Measurements from ENCODE around the gene MYO5C. TPM values are rescaled to one million over a fixed set of nuclear protein-coding genes. Genes with fewer than 3 reads are reported as not detected.

Gene MYO5C
- total and polyA plus RNA-seq, 3 donors from 2014 or later: 9.3 to 47.6 (median 40.0) TPM

DNA sequence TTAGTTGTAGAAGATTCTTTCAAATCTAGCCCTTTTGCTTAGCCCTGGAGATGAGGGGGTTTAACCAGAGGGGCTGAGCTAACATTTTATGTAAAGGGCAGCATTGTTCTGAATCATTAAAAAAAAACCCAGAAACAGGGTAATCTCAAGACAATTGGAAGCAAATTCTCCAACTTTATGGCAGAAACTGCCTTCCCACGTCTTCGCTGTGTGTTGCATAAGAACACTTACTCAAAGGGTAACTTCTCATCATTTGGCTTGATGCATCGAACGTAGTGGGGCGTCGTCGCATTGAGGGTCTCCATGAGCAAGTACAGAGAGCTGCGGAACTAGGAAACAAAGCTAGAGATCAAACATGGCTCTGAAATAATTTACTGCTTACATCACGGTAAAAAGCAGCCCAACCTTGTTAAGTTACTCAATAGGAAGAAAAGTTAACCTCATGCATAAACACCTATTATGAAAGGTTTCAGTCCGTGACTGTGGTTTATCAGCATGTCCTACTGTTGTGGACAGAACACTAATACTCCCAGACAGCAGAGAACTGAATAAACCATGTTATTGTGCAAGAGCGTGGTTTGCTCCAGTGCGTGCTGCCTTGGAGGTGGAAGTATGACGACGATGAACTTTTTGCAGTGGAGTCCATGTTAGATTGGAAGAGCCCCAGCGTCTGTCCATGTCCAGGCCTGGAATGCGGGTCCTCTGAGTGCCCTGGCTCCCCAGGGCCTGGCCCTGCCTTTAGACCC, 48.7 kb downstream of the MYO5C start:
- Histone ChIP-seq H3K4me3 (no peak overlapping the region), H3K27ac (no peak overlapping the region), H3K36me3 (ENCODE audit: low read depth, missing control alignments) (no peaks in the 10 kb centered on the region), H3K9me3 (no peaks in the 10 kb centered on the region), H3K4me1 (no peaks in the 10 kb centered on the region), H3K27me3 (no peaks in the 10 kb centered on the region)
- DNase-seq: no peak
- 90 to 91% methylated on average over 16 of the region's 16 CpGs for WGBS, 2 donors
- TF ChIP-seq, protein P1, sequence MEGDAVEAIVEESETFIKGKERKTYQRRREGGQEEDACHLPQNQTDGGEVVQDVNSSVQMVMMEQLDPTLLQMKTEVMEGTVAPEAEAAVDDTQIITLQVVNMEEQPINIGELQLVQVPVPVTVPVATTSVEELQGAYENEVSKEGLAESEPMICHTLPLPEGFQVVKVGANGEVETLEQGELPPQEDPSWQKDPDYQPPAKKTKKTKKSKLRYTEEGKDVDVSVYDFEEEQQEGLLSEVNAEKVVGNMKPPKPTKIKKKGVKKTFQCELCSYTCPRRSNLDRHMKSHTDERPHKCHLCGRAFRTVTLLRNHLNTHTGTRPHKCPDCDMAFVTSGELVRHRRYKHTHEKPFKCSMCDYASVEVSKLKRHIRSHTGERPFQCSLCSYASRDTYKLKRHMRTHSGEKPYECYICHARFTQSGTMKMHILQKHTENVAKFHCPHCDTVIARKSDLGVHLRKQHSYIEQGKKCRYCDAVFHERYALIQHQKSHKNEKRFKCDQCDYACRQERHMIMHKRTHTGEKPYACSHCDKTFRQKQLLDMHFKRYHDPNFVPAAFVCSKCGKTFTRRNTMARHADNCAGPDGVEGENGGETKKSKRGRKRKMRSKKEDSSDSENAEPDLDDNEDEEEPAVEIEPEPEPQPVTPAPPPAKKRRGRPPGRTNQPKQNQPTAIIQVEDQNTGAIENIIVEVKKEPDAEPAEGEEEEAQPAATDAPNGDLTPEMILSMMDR (IDR thresholded peaks at IDR 0.05): no peak
- TF ChIP-seq POLR2A (IDR thresholded peaks at IDR 0.05): no peak
- intact Hi-C loops (cut with DNase I; ENCODE audit: low total_unique reads): no loop called here

DNA sequence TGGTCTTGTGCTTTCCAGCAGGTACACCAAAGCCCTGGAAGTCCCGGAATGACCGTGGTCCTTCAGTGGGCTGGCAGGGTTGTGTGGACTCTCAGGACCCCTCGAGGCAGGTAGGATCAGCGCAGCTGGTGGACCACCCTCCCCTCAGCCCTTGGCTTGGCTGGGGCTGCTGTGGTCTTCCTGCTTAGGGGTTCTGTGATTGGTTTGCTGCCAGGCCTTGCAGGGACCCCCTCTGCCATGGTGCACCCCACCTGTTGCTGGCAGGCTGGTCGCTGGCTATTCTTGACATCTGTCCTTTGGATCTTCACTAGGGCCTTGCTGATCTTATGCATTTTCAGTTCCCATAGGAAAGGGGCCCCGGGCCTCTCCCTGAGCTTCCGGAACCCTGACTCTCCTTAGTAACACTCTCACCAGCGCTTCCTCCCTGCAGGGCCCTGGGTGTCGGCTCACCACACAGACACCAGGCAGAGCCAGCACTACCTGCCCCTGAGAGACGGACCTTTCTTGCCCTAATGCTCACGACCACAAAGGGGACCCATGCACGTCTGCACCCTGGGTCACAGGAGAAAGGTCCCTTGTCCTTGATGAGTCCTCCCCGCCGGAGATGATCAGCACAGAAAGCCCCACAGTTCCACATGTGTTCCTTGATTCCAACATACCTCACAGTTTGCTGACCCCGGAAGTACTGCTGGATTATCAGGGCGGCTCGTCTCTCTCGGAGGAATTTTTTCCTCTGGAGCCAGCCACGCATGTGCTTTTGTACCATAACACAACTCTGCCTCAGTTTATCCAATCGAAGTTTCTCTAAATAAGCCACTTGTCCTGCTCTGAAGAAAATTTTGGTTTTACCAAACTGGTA, 51.7 kb downstream of the MYO5C start:
- intact Hi-C loops (cut with DNase I; ENCODE audit: low total_unique reads): no loop called here
- TF ChIP-seq POLR2A (IDR thresholded peaks at IDR 0.05): no peak
- TF ChIP-seq, protein P1 (IDR thresholded peaks at IDR 0.05): no peak
- H3K4me1 ChIP-seq: no peaks in the 10 kb centered on the region
- H3K27me3 ChIP-seq: no peaks in the 10 kb centered on the region
- DNase-seq: no peak
- 87% methylated on average over 15 to 20 of the region's 20 CpGs for WGBS, 2 donors
- no peak overlapping the region for H3K4me3 ChIP-seq
- H3K36me3 ChIP-seq (ENCODE audit: low read depth, missing control alignments): no peaks in the 10 kb centered on the region
- H3K9me3 ChIP-seq: no peaks in the 10 kb centered on the region
- no peak overlapping the region for H3K27ac ChIP-seq

DNA sequence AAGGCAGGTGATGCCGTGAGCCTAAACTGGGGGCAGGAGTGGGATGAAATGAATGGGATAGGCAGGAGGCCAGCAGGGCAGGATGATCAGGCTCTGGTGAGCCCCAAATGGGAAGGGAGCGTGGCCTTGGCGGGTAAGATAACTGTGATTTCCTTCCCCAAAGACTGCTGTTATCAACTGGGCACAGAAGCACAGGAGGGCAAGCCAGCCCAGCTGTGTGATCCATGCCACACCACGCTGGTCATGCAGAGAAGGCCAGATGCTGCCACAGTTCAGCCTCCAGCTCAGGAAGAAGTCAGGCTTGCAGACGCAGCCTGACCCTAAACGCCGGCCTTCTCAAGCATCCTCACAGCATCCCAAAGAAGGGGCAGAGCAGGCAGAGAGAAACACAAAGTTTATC, 52.3 kb downstream of the MYO5C start:
- Histone ChIP-seq H3K4me3 (no peak overlapping the region), H3K27me3 (no peaks in the 10 kb centered on the region), H3K4me1 (no peaks in the 10 kb centered on the region), H3K9me3 (no peaks in the 10 kb centered on the region), H3K36me3 (ENCODE audit: low read depth, missing control alignments) (no peaks in the 10 kb centered on the region), H3K27ac (no peak overlapping the region)
- no peak for TF ChIP-seq POLR2A (IDR thresholded peaks at IDR 0.05)
- TF ChIP-seq, protein P1 (IDR thresholded peaks at IDR 0.05): no peak
- DNase-seq: no peak
- intact Hi-C loops (cut with DNase I; ENCODE audit: low total_unique reads): no loop called here
- 76 to 87% methylated on average over 3 to 7 of the region's 7 CpGs for WGBS, 2 donors

DNA sequence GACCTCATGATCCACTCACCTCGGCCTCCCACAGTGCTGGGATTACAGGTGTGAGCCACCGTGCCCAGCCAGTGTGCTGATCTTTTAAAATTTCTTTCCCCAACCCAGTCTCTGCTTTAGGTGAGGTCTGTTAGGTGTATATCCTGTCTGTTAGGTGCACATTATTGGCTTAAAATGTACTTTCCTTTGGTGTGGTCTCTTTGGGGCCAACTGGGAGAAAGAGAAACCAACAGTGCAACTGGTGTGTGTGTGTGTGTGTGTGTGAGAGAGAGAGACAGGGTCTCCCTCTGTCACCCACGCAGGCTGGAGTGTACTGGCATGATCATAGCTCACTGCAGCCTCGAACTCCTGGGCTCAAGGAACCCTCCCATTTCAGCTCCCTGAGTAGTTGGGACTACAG, 54.1 kb downstream of the MYO5C start:
- no peaks in the 10 kb centered on the region for H3K9me3 ChIP-seq
- H3K4me1 ChIP-seq: no peaks in the 10 kb centered on the region
- H3K27ac ChIP-seq: no peak overlapping the region
- H3K27me3 ChIP-seq: no peaks in the 10 kb centered on the region
- no peak for DNase-seq
- intact Hi-C loops (cut with DNase I; ENCODE audit: low total_unique reads): no loop called here
- WGBS, 2 donors: 89 to 95% methylated on average over 4 of the region's 4 CpGs
- TF ChIP-seq POLR2A (IDR thresholded peaks at IDR 0.05): no peak
- TF ChIP-seq, protein P1 (IDR thresholded peaks at IDR 0.05): no peak
- no peaks in the 10 kb centered on the region for H3K36me3 ChIP-seq (ENCODE audit: low read depth, missing control alignments)
- H3K4me3 ChIP-seq: no peak overlapping the region

Data from testis (tissue), 3 donors.